Esophagus muscularis mucosa (tissue), 4 donors: Measurements from ENCODE around the gene LRMDA. TPM values are rescaled to one million over a fixed set of nuclear protein-coding genes. Genes with fewer than 3 reads are reported as not detected.

Experiments
- DNase-seq: peaks from one replicate; pipeline ENCODE4 v3.0.0-alpha.2; 2017; ENCODE audit errors: extremely low spot score
- H3K27ac ChIP-seq, 4 donors: fragments of 200-600 bp; sonication (generic); replicated peaks in 1 of 4; 1 replicate in 3 of 4; 2 replicates in 1 of 4; pipeline ENCODE4 v1.5.1; 2016 to 2019; ENCODE audit warnings: mild to moderate bottlenecking in 1 of 4
- H3K27me3 ChIP-seq, 4 donors: fragments of 200-600 bp; sonication (generic); one replicate each; pipeline versions ENCODE4 v1.5.1 to v1.6.0; 2016 to 2019
- H3K36me3 ChIP-seq, 4 donors: fragments of 200-600 bp; sonication (generic); one replicate each; pipeline ENCODE4 v1.5.1; 2016 to 2019
- H3K4me1 ChIP-seq, 4 donors: fragments of 200-600 bp; sonication (generic); one replicate each; pipeline ENCODE4 v1.5.1; 2016 to 2019
- H3K4me3 ChIP-seq, 4 donors: fragments of 200-600 bp; sonication (generic); 1 replicate in 2 of 4; 2 replicates in 2 of 4; pipeline ENCODE4 v1.5.1; 2016 to 2019; ENCODE audit warnings: mild to moderate bottlenecking in 4 of 4, moderate library complexity in 1 of 4
- H3K9me3 ChIP-seq, 4 donors: fragments of 200-600 bp; sonication (generic); 1 replicate in 3 of 4; 2 replicates in 1 of 4; pipeline ENCODE4 v1.5.1; 2016 to 2019
- EP300 ChIP-seq: sonication (generic); formaldehyde crosslinking; IDR thresholded peaks from one replicate; pipeline ENCODE4 v1.6.1; 2017; ENCODE audit warnings: antibody characterized with exemption
- POLR2A ChIP-seq: fragments of 450-650 bp; IDR thresholded peaks from one replicate; pipeline ENCODE4 v1.6.1; 2017; ENCODE audit warnings: antibody characterized with exemption, moderate library complexity, mild to moderate bottlenecking, low read depth
- POLR2AphosphoS5 ChIP-seq, 2 donors: sonication (generic); formaldehyde crosslinking; IDR thresholded peaks; one replicate each; pipeline ENCODE4 v1.6.1; 2017; ENCODE audit warnings: antibody characterized with exemption in 2 of 2
- WGBS: methylation state at CpG from one replicate; pipeline ENCODE4 v1.1.5; 2018; 5-methylcytosine and 5-hydroxymethylcytosine counted together
- intact Hi-C: fragments of 100-400 bp; cut with DNase I; formaldehyde crosslinking; loops from one replicate; pipeline ENCODE4 v1.15.1; 2023
- total RNA-seq, 4 donors: library from RNA; depleted of rRNA; stranded (reverse); fragments of >200 nt; gene quantifications; one replicate each; pipeline versions ENCODE4 v1.1.0 to v1.2.1, GENCODE V29; 2016
- TF ChIP-seq, protein P1 (sequence below), 3 experiments: fragments of 200-600 bp in 2 of 3; fragments of 450-650 bp in 1 of 3; sonication (generic) in 2 of 3; IDR thresholded peaks; one replicate each; pipeline ENCODE4 v1.5.1; 2017 to 2019; ENCODE audit warnings: antibody characterized with exemption in 3 of 3, mild to moderate bottlenecking in 2 of 3, moderate library complexity in 1 of 3

Gene LRMDA
- total RNA-seq, 4 donors from 2014 or later, result 14.3 to 34.9 (median 26.5) TPM

DNA sequence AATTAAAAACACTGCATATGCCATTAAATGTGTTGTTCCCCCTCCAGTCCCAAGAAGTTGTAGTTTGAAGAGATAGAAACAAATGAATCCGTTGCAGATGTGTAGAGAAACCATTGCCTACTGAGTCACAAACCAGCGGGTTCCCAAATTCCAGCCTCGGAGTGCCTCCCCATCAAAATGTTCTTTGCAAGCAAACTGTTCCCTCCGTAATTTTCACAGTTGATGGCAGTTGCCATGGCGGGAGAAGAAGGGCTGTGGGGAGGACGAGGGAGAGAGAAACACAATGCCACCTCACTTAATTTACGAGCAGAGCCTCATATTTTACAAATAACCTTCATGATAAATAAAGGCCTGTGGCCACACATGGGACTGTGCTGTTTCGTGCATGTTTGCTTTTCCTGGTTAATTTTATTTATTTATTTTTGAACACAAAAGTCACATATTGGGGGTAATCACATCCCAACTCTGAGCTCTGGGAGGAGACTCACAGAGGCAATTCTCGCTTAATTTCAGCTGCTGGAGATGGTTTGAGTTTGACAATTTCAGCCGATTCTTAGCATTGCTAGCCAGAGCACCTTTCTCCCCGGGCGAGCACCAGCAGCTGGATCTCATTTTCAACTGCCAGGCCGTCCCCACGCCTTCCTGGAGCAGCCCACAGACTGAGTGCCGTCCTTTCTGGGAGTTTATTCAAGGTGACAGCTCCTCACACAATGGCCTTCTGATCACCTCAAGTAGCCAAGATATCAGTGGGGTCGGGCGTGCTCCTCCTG, 1122.0 kb downstream of the LRMDA start:
- Histone ChIP-seq H3K4me1 (peaks cover 7 to 25% (median 16%) of the 10 kb centered on the region in 4 donors), H3K9me3 (no peaks in the 10 kb centered on the region), H3K36me3 (no peaks in the 10 kb centered on the region), H3K27ac (no peak overlapping the region), H3K4me3 (no peak overlapping the region), H3K27me3 (no peaks in the 10 kb centered on the region)
- intact Hi-C loops, result no loop called here
- 90% methylated on average over 17 of the region's 17 CpGs for WGBS
- TF ChIP-seq POLR2AphosphoS5 (IDR thresholded peaks at IDR 0.05) (no peak), EP300 (no peak)
- DNase-seq, result no peak

DNA sequence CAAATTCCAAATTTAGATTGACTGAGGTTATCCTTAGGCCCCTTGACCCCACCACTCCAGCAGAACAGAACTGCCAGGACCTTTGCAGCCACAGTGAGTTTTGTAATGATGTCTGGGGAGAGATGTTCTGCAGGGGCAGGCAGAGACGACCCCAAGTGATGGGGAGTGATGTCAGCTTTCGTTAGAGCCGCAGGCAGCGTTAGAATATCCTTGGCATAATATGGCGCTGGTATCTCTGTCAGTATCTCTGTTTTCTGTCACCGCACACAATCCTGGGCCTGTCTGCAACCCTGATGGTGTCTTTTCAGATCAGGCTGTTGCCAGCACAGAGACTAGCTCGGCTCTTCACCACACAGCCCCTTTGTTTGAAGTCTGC, 1122.6 kb downstream of the LRMDA start:
- H3K9me3 ChIP-seq, result no peaks in the 10 kb centered on the region
- no peak for DNase-seq
- no peaks in the 10 kb centered on the region for H3K36me3 ChIP-seq
- no peaks in the 10 kb centered on the region for H3K27me3 ChIP-seq
- no peak for TF ChIP-seq EP300
- TF ChIP-seq POLR2A, result no peak
- TF ChIP-seq, protein P1, sequence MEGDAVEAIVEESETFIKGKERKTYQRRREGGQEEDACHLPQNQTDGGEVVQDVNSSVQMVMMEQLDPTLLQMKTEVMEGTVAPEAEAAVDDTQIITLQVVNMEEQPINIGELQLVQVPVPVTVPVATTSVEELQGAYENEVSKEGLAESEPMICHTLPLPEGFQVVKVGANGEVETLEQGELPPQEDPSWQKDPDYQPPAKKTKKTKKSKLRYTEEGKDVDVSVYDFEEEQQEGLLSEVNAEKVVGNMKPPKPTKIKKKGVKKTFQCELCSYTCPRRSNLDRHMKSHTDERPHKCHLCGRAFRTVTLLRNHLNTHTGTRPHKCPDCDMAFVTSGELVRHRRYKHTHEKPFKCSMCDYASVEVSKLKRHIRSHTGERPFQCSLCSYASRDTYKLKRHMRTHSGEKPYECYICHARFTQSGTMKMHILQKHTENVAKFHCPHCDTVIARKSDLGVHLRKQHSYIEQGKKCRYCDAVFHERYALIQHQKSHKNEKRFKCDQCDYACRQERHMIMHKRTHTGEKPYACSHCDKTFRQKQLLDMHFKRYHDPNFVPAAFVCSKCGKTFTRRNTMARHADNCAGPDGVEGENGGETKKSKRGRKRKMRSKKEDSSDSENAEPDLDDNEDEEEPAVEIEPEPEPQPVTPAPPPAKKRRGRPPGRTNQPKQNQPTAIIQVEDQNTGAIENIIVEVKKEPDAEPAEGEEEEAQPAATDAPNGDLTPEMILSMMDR (IDR thresholded peaks at IDR 0.05), result no peak
- TF ChIP-seq POLR2AphosphoS5 (IDR thresholded peaks at IDR 0.05), result no peak
- H3K4me1 ChIP-seq, result peaks cover 12 to 31% (median 22%) of the 10 kb centered on the region in 4 donors
- peak overlapping the region in 1 of 4 donors; percentile 24 for H3K27ac ChIP-seq
- no peak overlapping the region for H3K4me3 ChIP-seq
- intact Hi-C loops, result no loop called here
- 92% methylated on average over 7 of the region's 7 CpGs for WGBS

DNA sequence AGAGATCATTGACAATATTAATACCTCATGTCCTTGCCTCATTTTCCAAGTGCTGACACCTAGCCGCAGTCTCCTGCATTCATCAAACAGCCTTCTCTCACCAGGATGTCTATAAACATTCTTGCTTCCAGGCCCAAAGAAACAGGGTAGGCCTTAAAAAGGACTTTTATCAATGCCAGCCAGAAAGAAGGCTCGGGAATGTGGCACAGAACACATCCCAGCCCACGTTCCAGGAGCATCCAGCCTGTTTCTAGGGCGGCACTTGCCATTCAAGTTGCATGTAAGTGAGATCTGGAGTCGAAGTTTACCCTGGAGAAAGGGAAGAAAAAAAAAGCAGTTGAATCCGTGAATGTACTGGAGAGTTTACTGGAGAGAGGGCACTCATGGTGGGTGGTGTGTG, 1123.1 kb downstream of the LRMDA start:
- Histone ChIP-seq H3K36me3 (no peaks in the 10 kb centered on the region), H3K4me1 (peaks cover 12 to 36% (median 27%) of the 10 kb centered on the region in 4 donors), H3K9me3 (no peaks in the 10 kb centered on the region), H3K27me3 (no peaks in the 10 kb centered on the region), H3K4me3 (no peak overlapping the region), H3K27ac (peak overlapping the region in 1 of 4 donors; percentile 24)
- TF ChIP-seq POLR2AphosphoS5 (IDR thresholded peaks at IDR 0.05) (no peak), POLR2A (no peak), EP300 (no peak)
- TF ChIP-seq, protein P1 (IDR thresholded peaks at IDR 0.05), result no peak
- intact Hi-C loops, result no loop called here
- 79% methylated on average over 6 of the region's 6 CpGs for WGBS
- DNase-seq, result no peak

DNA sequence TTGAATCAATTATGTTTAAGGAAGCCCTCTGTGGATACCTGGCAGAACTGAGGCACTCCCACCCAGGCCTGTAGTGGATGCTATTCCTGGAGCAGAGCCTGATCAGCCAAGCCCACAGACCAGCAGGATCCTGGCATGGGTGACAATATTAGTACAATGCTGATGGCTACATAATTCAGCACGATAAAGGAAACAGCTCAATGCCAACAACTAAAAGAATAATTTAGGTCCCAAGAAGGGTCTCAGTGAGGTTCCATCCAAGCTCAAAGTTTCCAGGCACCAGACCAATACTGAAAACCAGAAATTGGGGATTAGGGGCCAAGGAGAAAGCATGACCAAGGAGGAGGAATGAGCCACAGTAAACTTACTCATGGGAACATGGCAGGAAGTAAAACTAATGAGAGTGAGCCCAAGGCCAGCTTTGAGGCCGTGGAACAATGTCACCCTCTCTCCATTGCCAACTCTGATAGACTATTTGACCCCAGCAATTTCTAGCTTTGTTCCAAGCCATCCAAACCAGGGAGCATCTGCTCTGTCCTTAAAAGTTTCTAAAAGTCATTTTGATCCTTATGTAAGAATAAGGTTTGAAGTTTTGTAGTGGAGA, 1123.7 kb downstream of the LRMDA start:
- Histone ChIP-seq H3K4me1 (peaks cover 12 to 42% (median 32%) of the 10 kb centered on the region in 4 donors), H3K36me3 (no peaks in the 10 kb centered on the region), H3K27me3 (no peaks in the 10 kb centered on the region), H3K9me3 (no peaks in the 10 kb centered on the region), H3K27ac (no peak overlapping the region), H3K4me3 (no peak overlapping the region)
- TF ChIP-seq POLR2A (no peak), EP300 (no peak), POLR2AphosphoS5 (IDR thresholded peaks at IDR 0.05) (no peak)
- TF ChIP-seq, protein P1 (IDR thresholded peaks at IDR 0.05), result no peak
- intact Hi-C loops, result no loop called here
- 68% methylated on average over 2 of the region's 2 CpGs for WGBS
- no peak for DNase-seq

DNA sequence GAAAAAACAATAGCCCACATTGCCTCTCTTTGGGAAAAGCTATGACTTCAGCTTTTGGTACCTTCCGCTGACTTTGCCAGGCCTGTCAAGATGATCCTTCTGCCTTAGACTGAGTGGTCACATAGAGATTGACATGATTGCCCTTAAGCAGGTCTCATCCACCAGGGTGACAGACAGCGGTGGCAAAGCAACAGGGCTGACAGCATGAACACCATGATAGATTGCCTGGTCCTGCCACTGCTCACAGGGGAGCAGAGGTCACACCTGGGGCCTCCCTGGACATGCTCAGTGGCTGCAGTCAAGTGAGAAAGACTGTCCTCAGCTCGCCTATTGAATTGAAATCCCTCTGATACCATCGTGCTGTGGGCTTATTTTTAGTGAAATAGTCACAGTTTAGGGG, 1125.9 kb downstream of the LRMDA start:
- intact Hi-C loops, result no loop called here
- no peak for DNase-seq
- Histone ChIP-seq H3K4me1 (peaks cover 12 to 45% (median 32%) of the 10 kb centered on the region in 4 donors), H3K36me3 (no peaks in the 10 kb centered on the region), H3K27ac (no peak overlapping the region), H3K27me3 (no peaks in the 10 kb centered on the region), H3K9me3 (no peaks in the 10 kb centered on the region), H3K4me3 (no peak overlapping the region)
- 96% methylated on average over 4 of the region's 4 CpGs for WGBS
- TF ChIP-seq POLR2A (no peak), POLR2AphosphoS5 (IDR thresholded peaks at IDR 0.05) (no peak), EP300 (no peak)
- TF ChIP-seq, protein P1 (IDR thresholded peaks at IDR 0.05), result no peak
